ENCODE measurements around the gene KCNIP4.

The KCNIP4 gene

GRCh38 chr4:20895988-20896387 is 1052.6 kb downstream of the KCNIP4 start:
- no peaks in the 10 kb centered on the region for H3K79me2 ChIP-seq (ENCODE audit: insufficient read depth, low read length)
- no peak overlapping the region for H3K9ac ChIP-seq (ENCODE audit: low read depth, low read length, poor library complexity, severe bottlenecking)
- no peak overlapping the region for H3K4me2 ChIP-seq (ENCODE audit: low read depth, low read length, poor library complexity, severe bottlenecking)
- H3K36me3 ChIP-seq (ENCODE audit: insufficient read depth, low read length), result no peaks in the 10 kb centered on the region
- no peaks in the 10 kb centered on the region for H3K4me1 ChIP-seq (ENCODE audit: insufficient read depth, low read length, poor library complexity, severe bottlenecking)
- no peaks in the 10 kb centered on the region for H3K9me2 ChIP-seq (replicated peaks; ENCODE audit: low read depth, low read length)
- no peaks in the 10 kb centered on the region for H4K20me1 ChIP-seq (ENCODE audit: insufficient read depth, low read length, poor library complexity, severe bottlenecking)
- no peaks in the 10 kb centered on the region for H3K9me3 ChIP-seq (ENCODE audit: insufficient read depth, low read depth, low read length)
- H3K4me3 ChIP-seq (ENCODE audit: low read length, poor library complexity, severe bottlenecking), result no peak overlapping the region
- H3K27me3 ChIP-seq (ENCODE audit: insufficient read depth, low read length, poor library complexity, severe bottlenecking), result no peaks in the 10 kb centered on the region
- TF ChIP-seq, protein P1, sequence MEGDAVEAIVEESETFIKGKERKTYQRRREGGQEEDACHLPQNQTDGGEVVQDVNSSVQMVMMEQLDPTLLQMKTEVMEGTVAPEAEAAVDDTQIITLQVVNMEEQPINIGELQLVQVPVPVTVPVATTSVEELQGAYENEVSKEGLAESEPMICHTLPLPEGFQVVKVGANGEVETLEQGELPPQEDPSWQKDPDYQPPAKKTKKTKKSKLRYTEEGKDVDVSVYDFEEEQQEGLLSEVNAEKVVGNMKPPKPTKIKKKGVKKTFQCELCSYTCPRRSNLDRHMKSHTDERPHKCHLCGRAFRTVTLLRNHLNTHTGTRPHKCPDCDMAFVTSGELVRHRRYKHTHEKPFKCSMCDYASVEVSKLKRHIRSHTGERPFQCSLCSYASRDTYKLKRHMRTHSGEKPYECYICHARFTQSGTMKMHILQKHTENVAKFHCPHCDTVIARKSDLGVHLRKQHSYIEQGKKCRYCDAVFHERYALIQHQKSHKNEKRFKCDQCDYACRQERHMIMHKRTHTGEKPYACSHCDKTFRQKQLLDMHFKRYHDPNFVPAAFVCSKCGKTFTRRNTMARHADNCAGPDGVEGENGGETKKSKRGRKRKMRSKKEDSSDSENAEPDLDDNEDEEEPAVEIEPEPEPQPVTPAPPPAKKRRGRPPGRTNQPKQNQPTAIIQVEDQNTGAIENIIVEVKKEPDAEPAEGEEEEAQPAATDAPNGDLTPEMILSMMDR (conservative IDR thresholded peaks at IDR 0.05; ENCODE audit: low read length), result no peak
- TF ChIP-seq EZH2phosphoT487 (IDR thresholded peaks at IDR 0.05; ENCODE audit: borderline replicate concordance), result no peak
- no peak overlapping the region for H2AFZ ChIP-seq (ENCODE audit: low read length)
- H3F3A ChIP-seq (ENCODE audit: low read depth), result no peaks in the 10 kb centered on the region

DNA sequence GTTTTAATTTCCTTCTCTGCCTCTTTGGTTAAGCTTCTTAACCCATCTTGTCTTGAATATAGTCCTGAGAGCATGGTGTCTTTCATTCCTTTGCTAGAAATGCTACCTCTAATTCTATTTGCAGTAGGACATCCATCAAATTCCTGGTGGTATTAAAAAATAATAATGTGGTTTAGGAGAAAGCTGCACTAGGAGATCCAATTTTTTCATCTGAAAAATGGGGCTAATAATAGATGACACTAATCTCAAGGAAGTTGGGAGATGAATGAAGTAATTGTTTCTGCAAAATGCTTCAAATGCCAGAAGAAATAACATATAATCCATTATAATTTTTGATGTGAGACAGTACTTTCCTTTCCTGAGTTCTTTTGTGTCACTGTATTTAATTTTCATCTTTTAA is 1053.4 kb downstream of the KCNIP4 start:
- H3K79me2 ChIP-seq (ENCODE audit: insufficient read depth, low read length), result no peaks in the 10 kb centered on the region
- H3K36me3 ChIP-seq (ENCODE audit: insufficient read depth, low read length), result no peaks in the 10 kb centered on the region
- H3K4me2 ChIP-seq (ENCODE audit: low read depth, low read length, poor library complexity, severe bottlenecking), result no peak overlapping the region
- H3K4me3 ChIP-seq (ENCODE audit: low read length, poor library complexity, severe bottlenecking), result no peak overlapping the region
- no peaks in the 10 kb centered on the region for H3K4me1 ChIP-seq (ENCODE audit: insufficient read depth, low read length, poor library complexity, severe bottlenecking)
- H2AFZ ChIP-seq (ENCODE audit: low read length), result no peak overlapping the region
- no peaks in the 10 kb centered on the region for H3K9me2 ChIP-seq (replicated peaks; ENCODE audit: low read depth, low read length)
- H3F3A ChIP-seq (ENCODE audit: low read depth), result no peaks in the 10 kb centered on the region
- no peak overlapping the region for H3K9ac ChIP-seq (ENCODE audit: low read depth, low read length, poor library complexity, severe bottlenecking)
- no peaks in the 10 kb centered on the region for H3K9me3 ChIP-seq (ENCODE audit: insufficient read depth, low read depth, low read length)
- TF ChIP-seq EZH2phosphoT487 (IDR thresholded peaks at IDR 0.05; ENCODE audit: borderline replicate concordance), result no peak
- TF ChIP-seq, protein P1 (conservative IDR thresholded peaks at IDR 0.05; ENCODE audit: low read length), result no peak
- H4K20me1 ChIP-seq (ENCODE audit: insufficient read depth, low read length, poor library complexity, severe bottlenecking), result no peaks in the 10 kb centered on the region
- no peaks in the 10 kb centered on the region for H3K27me3 ChIP-seq (ENCODE audit: insufficient read depth, low read length, poor library complexity, severe bottlenecking)

DNA sequence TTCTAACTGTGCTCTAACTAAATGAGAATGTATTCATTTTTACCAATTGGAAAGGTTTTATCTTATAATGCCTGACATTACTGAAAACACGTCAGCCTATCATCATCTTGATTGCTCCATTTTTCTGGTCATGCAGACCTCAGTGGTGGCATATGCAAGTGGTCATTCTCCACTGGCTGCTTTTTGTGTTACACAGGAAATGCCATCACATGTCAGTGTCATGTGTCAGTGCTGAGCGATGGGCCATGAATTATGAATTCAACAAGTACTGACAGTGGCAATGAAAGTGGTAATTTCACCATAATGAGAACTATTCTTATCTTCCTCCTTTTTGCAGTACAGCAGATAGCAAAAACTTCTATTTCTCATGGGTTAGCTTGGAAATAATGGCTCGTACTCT is 1057.8 kb downstream of the KCNIP4 start:
- Histone ChIP-seq H3K9me3 (ENCODE audit: insufficient read depth, low read depth, low read length) (no peaks in the 10 kb centered on the region), H3K27me3 (ENCODE audit: insufficient read depth, low read length, poor library complexity, severe bottlenecking) (no peaks in the 10 kb centered on the region), H2AFZ (ENCODE audit: low read length) (no peak overlapping the region), H3K36me3 (ENCODE audit: insufficient read depth, low read length) (no peaks in the 10 kb centered on the region), H3K4me1 (ENCODE audit: insufficient read depth, low read length, poor library complexity, severe bottlenecking) (no peaks in the 10 kb centered on the region), H3K4me2 (ENCODE audit: low read depth, low read length, poor library complexity, severe bottlenecking) (no peak overlapping the region), H4K20me1 (ENCODE audit: insufficient read depth, low read length, poor library complexity, severe bottlenecking) (no peaks in the 10 kb centered on the region), H3K4me3 (ENCODE audit: low read length, poor library complexity, severe bottlenecking) (no peak overlapping the region), H3K9ac (ENCODE audit: low read depth, low read length, poor library complexity, severe bottlenecking) (no peak overlapping the region), H3K9me2 (replicated peaks; ENCODE audit: low read depth, low read length) (no peaks in the 10 kb centered on the region), H3F3A (ENCODE audit: low read depth) (no peaks in the 10 kb centered on the region), H3K79me2 (ENCODE audit: insufficient read depth, low read length) (no peaks in the 10 kb centered on the region)
- no peak for TF ChIP-seq EZH2phosphoT487 (IDR thresholded peaks at IDR 0.05; ENCODE audit: borderline replicate concordance)
- TF ChIP-seq, protein P1 (conservative IDR thresholded peaks at IDR 0.05; ENCODE audit: low read length), result no peak
